IPS DF 4.7 (cell line): Measurements from ENCODE around the gene TCHHL1.
"Not testable (repeated sequence)": the region's sequence is repeated elsewhere in the genome, so short reads cannot be mapped to it uniquely, and the experiment has no call there.

Experiments used
- DNase-seq: peaks from one replicate; pipeline ENCODE4 v3.0.0-alpha.2; 2013; ENCODE audit warnings: low spot score; ENCODE audit errors: extremely low read depth

TCHHL1 gene

DNA sequence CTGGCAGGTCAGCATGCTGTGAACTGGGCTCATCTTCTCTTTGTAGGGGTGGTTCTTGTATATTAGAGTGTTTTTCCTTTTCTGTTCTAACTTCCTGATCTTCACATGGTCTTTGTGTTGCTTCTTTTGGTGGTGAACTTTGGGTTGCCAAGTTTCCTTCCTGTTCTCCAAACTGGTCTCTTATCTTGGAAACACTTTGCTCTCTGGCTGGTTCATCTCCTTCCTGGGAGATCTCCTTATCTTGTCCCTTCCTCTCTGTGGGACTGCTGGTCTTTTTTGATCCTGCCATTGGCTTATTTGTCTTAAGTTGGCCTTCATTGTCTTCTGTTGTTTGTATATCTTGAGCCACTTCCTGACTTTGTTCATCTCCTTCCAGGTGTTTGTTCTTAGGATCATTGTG lies 2.1 kb downstream of the TCHHL1 start:
- DNase-seq = no peak

DNA sequence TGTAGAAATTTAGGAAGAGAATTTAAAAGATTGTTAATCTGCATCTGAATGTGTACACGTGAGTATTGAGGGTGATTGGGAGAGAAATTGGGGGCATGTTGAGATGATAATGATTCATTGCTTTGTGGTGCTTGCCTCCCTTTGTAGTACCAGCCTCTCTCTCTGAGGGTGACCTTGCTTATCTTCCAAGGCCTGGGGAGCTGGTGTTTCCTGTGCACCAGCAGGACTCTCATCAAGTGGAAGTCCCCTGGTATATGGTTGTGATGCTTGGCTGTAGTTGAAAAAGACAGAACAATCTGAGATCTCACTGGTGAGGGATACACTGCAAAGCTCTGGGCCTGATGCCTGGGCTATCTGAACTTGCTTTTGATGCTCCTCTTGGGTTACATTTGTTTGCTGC lies 4.0 kb downstream of the TCHHL1 start:
- no peak for DNase-seq

DNA sequence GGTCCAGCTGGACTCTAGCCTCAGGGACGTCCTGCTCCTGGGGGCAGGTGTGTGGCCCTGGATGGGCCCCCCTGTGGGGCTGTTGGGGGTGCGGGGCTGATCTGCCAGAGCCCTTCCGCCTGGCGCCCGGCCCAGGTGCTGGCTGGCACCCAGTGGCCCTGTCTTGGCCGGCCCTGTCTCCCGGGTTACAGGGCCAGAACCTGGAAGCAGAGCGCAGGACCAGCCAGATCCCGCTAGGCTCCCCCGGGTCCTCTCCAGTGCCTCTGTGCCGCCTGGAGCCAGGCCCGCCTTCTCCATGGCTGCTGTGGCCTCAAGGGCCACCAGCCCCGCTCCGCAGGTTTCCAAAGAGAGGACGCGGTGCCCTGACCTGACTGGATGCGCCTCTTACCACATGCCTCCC lies 7.8 kb downstream of the TCHHL1 start:
- DNase-seq = not testable (repeated sequence)

DNA sequence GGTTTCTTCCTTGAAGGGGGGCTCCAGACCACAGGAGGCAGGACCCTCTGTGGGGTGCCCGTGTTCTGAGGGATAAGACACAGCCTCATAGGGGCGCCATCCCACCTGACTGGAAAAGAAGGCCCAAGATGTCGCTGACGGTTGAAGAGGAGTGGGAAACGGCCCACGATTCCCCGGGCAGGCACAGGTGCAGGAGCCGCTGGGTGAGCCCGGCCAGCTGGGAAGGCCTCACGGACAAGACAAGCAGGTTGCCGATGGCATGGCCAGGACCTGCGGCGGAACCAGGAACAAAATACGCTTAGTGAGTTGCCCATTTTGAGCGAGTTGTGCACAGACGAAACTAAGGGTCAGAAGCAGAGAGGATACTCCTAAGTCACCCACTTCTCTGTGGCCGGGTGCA lies 8.4 kb downstream of the TCHHL1 start:
- not testable (repeated sequence) for DNase-seq

DNA sequence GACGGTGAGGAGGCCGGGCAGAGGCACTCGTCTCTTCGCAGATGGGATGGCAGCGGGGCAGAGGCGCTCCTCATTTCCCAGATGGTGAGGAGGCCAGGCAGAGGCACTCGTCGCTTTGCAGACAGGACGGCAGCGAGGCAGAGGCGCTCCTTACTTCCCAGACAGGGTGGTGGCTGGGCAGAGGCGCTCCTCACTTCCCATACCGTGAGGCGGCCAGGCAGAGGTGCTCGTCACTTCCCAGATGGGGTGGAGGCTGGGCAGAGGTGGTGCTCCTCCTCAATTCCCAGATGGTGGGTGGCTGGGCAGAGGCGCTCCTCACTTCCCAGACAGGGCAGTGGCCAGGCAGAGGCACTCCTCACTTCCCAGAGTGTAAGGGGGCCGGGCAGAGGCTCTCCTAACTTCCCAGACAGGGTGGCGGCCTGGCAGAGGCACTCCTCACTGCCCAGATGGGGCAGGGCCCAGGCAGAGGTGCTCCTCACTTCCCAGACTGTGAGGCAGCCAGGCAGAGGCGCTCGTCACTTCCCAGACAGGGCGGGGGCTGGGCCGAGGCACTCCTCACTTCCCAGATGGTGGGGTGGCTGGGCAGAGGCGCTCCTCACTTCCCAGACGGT lies 9.9 kb downstream of the TCHHL1 start:
- no peak for DNase-seq

DNA sequence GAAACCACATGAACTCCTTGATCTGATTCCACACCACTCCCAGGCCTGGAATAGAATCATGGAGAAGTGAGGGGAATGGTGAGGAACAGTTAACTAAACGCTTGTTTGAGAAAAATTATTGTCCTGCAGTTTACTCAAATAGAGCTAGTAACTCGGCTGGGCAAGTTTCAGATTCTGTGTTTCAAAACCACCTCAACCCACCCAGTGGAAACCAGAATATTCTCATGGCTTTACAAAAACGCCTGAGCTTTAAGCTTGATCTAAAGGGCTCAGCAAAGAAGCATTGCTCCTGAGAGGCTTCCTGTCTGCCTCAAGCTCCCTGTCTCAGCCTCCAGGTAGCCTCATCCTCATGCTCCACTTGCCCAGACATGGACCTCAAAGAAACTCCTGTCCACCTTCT lies 16.6 kb downstream of the TCHHL1 start:
- no peak for DNase-seq

DNA sequence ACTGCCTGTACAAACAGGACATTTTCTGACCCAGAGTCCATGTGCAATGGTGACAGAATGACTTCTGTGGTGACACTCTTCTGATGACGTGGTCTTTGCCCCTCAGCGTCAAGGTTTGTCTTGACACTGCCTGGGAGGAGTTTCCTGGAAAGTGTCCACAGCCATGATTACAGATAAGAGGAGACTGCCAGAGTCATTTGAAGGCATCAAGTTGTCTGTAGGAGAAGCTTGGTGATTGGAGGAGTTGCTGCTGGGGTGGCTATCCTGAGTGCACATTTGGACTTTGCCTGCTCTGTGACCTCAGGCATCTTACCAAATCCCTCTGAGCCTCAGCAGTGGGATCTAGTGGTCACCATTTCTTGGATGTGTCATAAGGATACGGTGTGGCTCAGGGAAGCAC lies 17.7 kb downstream of the TCHHL1 start:
- DNase-seq = no peak

DNA sequence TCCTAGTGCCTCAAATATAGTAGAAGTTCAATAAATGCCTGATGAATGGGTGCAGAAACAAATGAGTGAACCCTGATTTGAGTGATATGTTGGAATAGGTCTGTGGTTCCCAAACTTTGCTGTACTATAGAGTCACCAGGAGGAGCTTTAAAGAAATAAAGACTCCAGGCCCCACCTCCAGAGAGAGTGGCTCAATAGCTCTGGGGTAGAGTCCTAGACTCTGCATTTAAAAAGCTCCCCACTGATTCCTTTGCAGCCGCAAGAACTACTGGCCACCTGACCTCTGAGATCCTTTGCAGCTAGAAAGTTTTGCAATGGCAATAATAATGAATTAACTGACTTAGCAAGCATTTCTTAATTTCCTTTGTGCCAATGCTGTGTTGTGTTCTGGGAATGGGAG lies 20.9 kb downstream of the TCHHL1 start:
- DNase-seq = no peak

DNA sequence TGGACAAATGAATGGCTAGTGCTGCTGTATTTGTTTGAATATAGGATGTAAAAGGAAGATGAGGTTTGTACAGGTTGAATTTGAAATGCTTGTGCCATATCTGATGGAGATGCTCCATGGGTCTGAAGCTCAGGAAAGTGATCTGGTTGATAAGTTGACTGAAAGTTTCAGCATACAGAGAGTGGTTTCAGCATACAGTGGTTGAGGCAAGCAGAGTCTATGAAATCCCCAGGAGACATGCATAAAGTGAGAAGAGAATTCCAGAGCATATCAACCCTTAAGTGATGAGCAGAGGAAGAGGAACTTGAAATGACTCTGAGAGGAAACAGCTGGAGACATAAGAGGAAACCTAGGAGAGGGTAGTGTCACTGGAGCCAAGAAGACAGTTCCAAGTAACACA lies 21.7 kb downstream of the TCHHL1 start:
- no peak for DNase-seq

DNA sequence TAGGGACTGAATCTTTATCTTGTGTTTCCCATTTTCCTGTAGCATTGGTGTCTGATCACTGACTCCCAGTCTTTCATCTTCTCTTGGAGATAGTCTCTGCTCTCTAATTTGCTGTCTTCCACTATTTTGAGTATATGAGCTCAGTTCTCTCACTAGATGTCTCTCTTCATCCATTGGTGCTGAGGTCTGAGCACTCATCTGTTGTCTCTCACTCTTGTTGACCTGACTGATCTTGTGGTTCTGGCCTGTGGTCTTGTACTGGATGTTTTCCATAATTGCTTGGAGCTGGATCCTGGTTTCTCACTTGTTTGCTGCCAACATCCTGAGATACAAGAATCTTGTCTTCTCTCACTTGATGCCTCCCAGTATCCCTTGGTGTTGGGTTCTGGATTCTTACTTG lies 26.9 kb downstream of the TCHHL1 start:
- DNase-seq = no peak

DNA sequence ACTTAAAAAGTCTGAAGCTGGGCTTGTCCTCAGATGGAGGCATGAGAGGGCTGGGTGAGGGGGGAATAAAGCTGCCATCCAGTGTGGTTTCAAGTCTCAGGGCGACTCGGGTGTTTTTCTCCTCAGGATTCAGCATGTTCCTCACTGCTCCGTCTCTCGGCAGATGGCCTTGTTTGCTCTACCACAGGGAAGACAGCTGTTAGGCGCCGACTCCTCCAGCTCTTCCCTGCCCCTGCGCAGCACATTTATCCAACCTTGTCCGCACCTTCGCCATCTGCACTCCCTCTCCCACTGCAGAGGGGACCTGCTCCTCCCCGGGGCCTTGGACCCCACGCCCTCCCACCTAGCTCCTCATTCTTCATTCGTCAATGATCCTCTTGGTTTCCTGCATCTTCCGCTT lies 35.5 kb downstream of the TCHHL1 start:
- no peak for DNase-seq

DNA sequence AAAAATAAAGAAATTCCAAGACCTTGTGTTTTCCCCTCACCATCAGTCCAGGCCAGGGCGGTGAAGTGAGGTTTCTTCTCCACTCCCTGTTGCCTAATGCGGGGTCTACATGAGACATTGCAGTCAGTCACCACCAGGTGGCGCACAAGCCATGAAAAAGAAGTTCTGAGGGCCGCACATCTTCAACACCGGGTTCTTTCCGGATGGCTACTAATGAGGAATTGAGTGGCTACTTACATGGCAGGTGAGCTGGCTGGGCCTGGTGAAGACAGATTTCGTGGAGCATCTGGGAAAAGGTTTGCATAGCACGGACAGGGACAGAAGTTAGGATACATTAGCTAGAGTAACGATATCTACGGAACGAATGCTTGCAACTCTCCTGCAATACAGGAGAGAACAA lies 36.3 kb downstream of the TCHHL1 start:
- DNase-seq = no peak

DNA sequence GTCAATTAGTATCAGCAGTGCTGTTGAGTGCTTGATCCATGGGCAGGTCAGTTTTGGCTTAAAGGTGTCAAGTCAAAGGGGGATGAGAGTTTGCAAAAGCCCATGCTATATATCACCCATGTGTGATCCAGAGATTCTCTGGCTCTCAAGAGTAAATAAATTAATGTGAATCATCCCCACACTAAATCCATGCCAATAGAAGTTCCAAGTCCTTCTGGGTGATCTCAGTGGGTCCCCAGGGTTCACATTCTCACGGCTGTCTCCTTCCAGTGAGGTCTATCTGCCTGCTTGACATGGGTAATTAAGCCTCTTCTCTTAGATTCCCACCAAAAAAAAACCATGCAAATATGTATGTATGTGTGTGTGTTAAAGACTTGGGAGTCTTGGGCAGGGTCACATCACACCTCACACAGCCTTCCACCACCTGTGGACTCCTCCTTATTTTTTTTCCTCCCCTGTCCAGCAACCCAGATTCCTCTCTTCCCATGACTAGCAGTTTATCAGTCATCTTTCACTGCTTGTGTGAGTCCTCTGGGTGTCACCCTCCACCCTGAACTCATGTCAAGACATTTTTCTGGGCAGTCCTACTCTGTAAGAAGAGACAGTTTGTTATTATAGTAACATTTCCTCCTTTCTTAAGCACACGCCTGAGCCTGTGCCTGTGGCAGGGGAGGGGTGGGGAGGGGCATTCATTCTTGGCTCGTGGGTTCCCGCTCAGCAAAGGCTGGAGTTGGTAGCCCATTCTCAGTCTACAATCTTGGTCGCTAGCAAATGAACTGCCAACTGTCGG lies 37.8 kb downstream of the TCHHL1 start:
- DNase-seq = no peak

DNA sequence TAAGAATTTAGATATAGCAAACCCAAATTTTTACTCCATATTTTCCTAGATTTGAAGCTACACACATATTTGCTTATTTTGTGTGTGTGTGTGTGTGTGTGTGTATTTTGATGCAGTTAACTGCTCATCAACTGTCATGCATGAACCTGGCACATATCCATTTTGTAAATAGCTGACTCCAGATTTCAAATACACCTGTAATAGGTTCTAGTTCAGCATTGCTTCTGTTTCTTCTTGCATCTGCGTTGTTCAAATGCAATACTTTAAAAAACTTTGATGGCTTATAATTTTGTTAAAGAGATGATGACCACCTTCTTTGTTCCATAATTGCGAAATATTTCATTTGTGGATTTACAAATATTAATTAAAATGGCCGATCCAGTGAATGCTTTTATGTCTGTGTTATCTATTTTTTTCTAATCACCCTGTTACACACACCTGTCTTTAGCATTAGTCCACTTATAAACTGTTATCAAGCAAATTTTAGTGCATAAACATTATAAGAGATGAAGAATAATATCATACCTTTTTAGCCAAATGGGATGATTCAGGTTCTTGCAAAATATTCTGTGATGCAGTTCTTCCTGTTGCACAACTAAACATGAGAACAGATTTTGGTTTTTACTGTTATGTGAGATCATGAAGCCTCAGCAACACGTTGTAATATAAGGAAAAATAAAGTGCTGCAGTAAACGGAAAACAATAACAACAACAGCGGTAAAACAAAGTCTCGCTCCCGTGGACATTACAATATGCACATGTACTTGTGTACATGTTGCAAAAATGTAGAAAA lies 39.4 kb downstream of the TCHHL1 start:
- no peak for DNase-seq

DNA sequence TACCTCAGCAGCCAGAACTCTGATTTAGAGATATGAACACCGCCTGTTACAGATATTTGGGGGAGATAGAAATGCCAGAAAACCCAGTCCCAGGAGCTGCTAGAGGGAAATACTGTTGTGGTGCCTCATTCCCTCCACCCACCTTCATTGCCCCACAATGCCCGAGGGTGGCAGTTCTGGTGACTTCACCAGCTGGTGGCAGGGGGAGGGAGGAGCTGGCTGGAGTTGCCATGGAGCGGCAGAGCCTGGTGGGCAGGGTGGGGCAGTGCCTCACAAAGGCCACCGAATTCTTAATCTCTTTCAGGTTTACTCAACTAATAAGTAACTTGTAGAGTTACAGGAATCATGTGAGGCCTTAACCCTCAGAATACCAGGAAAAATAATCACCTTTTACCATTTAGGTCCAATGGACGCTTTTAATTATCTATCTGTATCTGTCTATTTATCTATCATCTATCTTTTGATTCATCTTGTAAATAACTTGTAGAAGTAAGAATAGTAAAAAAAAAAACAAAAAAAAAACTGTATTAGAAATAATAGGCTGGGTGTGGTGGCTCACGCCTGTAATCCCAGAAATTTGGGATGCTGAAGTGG lies 40.4 kb downstream of the TCHHL1 start:
- no peak for DNase-seq

DNA sequence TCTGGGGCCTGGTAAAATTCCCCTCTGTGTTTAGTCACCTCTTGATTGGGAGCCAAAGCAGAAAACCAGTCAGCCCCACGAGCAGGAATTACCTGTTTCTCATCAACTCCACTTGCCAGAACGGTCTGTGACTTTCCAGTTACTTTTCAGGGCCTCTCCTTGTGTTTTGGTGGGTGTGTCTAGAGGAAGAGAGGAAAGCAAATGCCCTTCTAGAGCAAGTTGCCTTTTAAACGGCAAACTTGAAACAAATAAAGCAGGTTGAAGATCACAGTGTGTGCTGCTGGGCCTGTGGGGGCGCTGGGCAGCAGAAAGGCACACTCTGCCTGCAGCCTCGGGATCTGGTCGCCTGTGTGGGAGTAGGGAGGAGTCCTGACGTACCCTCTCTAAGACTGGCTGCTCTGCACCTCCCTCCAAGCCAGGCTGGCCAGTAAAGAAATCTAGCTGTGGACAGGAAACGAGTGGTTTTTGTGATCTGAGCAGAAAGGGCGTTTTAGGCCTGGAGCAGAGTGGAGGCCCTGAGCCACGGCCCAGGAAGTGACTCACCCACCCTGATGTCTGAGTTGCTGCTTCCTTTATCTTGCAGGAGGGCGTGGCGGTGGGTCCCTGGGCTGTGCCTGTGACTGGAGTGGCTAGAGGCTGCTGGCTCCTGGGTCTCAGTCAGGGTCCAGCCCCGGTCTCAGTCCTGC lies 41.0 kb downstream of the TCHHL1 start:
- no peak for DNase-seq

DNA sequence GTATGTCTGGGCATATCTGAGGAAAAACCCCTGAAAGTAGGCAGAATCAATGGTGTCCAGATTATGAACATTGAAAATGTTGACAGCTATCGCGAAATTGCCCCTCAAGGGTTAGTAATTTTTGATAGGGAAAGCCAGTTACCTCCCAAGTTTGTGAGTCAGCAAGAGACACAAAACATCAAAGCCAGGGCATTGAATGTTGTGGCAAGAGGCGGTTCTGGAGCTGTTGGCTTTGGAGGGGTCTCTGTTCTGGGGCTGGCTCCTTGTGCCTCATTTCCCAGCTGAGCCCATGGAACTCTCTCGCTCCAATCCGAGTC lies 41.5 kb downstream of the TCHHL1 start:
- no peak for DNase-seq

DNA sequence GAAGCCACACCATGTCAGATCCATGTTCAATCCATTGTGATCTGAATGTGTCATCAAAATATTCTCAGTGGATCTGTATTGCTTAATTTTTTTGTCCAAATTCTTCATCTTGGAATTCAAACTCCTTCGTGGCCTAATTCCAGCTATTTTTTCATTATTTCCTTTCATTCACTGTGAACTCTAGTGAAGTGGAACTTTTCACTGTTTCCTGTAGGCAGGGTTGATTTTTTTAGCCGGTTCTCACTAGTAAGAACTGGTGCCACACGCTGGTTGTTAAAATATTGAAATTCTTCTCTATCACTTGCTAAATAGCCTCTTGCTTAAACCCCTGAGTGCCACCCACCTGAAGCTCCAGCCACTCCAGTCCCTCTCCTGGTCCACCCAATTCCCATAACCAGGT lies 44.5 kb downstream of the TCHHL1 start:
- no peak for DNase-seq

DNA sequence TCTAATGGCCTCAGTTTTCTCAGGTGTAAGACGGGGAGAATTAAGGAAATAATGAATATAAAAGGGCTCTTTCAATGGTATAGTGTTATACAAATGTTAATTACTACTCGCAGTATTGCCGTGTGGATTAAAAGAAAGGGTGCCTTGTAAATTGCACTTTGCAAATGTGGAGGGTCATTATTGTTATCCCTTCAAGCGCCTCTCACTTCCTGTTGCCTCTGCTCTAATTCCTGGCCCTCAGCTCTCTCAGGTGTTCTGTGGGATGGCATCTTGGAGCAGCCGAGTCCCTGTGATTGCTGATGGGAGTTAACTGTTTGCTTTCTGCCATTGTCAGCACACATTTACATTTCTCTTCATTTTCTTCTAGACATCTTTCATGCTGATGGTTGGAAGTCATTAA lies 45.0 kb downstream of the TCHHL1 start:
- no peak for DNase-seq

DNA sequence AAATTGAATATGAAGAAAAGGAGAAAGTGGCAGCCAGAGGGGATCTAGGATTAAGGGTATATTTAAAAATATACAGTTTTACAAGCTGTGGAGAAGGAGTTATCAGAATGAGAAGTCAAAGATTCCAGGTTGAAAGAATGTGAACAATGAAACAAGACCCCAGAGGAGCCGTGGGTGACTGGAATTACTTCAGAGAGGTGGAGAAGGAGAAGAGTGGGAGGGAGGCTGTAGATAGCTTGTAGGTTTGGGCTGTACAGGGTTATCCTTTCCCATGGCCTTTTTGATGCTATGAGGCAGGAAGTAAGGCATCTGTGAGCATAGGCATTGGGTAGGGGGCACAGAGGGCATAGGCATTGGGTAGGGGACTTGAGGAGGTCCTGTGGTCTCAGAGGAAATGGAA lies 46.8 kb downstream of the TCHHL1 start:
- DNase-seq = no peak

DNA sequence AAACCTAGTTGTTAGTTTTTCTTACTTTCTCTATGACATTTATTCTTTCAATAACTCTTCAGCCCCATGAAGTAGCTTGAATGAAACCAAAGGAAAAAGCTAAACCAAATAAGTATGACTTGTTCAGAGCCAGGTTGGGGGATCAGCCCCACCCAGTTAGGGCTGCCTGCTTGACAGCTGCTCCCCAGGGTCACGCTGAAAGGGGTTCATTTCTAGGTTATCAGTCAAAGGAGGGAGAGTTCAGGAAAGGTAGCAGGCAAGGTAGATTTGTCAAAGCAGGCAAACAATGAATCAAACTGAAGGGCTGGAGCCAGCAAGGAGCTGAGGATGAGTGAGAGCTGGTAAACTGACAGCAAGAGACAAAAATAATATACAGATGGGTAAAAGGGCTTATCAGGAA lies 49.0 kb downstream of the TCHHL1 start:
- no peak for DNase-seq

DNA sequence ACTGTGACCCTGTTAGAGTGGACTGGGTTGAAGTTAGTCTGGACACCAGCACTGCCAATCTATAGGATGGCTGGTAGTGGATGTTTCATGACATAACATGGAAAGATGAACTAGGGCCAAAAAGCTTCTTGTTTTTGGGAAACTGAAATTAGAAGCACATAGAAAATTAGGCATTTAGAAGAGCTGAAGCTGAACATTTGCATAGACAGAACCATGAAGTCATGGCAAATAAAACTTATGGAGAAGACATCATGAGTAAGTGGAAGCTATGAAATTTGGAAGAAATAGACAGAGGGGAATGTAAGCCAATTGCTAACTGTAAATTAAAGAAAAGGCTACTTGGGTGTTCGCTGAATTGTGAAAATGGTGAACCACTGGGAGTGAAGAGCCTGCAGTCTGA lies 49.4 kb downstream of the TCHHL1 start:
- DNase-seq = no peak
